B cell (primary cell): ENCODE data around the gene IDH2. TPM values are rescaled to one million over a fixed set of nuclear protein-coding genes. Genes with fewer than 3 reads are reported as not detected.

Source experiments
- ATAC-seq: fragments of 200-7000 bp; cut with Tn5 transposase; one replicate; pipeline ENCODE4 v1.10.0; 2021; ENCODE audit warnings: low read depth, mild to moderate bottlenecking, moderate number of reproducible peaks, moderate library complexity
- CTCF ChIA-PET: fragments of 350-600 bp; sonication (Branson Sonifier 250); formaldehyde crosslinking; loops from one replicate; lab custom pipeline; 2021; ENCODE audit warnings: antibody characterized with exemption, inconsistent platforms; lab: Charles Lee
- POLR2A ChIA-PET: fragments of 350-600 bp; sonication (Branson Sonifier 250); formaldehyde crosslinking; loops from one replicate; lab custom pipeline; 2021; ENCODE audit warnings: antibody characterized with exemption; lab: Charles Lee
- DNase-seq: peaks from one replicate; pipeline ENCODE4 v3.0.0; 2013
- H2AFZ ChIP-seq: 2 replicates; pipeline ENCODE4 v1.6.1; 2012; ENCODE audit warnings: mild to moderate bottlenecking, low read depth, low read length; ENCODE audit not compliant: insufficient read depth, poor library complexity, severe bottlenecking
- H3K27ac ChIP-seq, 2 donors: 1 replicate in 1 of 2; 2 replicates in 1 of 2; pipeline ENCODE4 v1.5.1; 2012 to 2013; ENCODE audit warnings: low read length in 2 of 2, mild to moderate bottlenecking in 2 of 2, moderate library complexity in 1 of 2
- H3K27me3 ChIP-seq, 4 experiments: fragments of 200-600 bp in 1 of 4; sonication (generic) in 1 of 4; replicated peaks in 1 of 4; 1 replicate in 2 of 4; 2 replicates in 2 of 4; pipeline versions ENCODE4 v1.6.1 to v1.7.0; 2013 to 2016; ENCODE audit warnings: low read length in 3 of 4, mild to moderate bottlenecking in 2 of 4, mixed read lengths in 1 of 4, moderate library complexity in 1 of 4; ENCODE audit not compliant: insufficient read depth in 4 of 4, control insufficient read depth in 3 of 4; ENCODE audit errors: control extremely low read depth in 1 of 4
- H3K36me3 ChIP-seq, 2 experiments: replicated peaks in 1 of 2; 1 replicate in 1 of 2; 2 replicates in 1 of 2; pipeline versions ENCODE4 v1.6.1 to v1.7.1; 2013; ENCODE audit warnings: low read length in 1 of 2; ENCODE audit not compliant: insufficient read depth in 2 of 2, control insufficient read depth in 1 of 2; ENCODE audit errors: control extremely low read depth in 1 of 2, extremely low read depth in 1 of 2
- H3K4me1 ChIP-seq, 2 donors: fragments of 200-600 bp in 1 of 2; sonication (generic) in 1 of 2; 1 replicate in 1 of 2; 2 replicates in 1 of 2; pipeline versions ENCODE4 v1.5.1 to v1.6.1; 2013 to 2017; ENCODE audit warnings: low read length in 2 of 2; ENCODE audit not compliant: control insufficient read depth in 2 of 2, insufficient read depth in 2 of 2
- H3K4me2 ChIP-seq: replicated peaks from 2 replicates; pipeline ENCODE3; 2012; ENCODE audit warnings: mild to moderate bottlenecking, low read depth, low read length; ENCODE audit not compliant: poor library complexity, severe bottlenecking
- H3K4me3 ChIP-seq, 5 experiments: fragments of 200-600 bp in 1 of 5; sonication (generic) in 1 of 5; 1 replicate in 3 of 5; 2 replicates in 2 of 5; pipeline versions ENCODE4 v1.5.1 to v1.7.0; 2011 to 2016; ENCODE audit warnings: low read length in 4 of 5, mild to moderate bottlenecking in 4 of 5, low read depth in 2 of 5, control low read depth in 1 of 5, moderate library complexity in 1 of 5; ENCODE audit not compliant: insufficient read depth in 1 of 5; ENCODE audit errors: control extremely low read depth in 1 of 5, extremely low read depth in 1 of 5
- H3K79me2 ChIP-seq: fragments of 200-600 bp; sonication (generic); one replicate; pipeline ENCODE4 v1.6.0; 2016; ENCODE audit warnings: low read length; ENCODE audit not compliant: control insufficient read depth, insufficient read depth
- H3K9ac ChIP-seq: fragments of 200-600 bp; sonication (generic); 2 replicates; pipeline ENCODE4 v1.6.1; 2017; ENCODE audit warnings: mild to moderate bottlenecking, low read length, moderate library complexity
- H3K9me3 ChIP-seq, 3 donors: one replicate each; pipeline versions ENCODE4 v1.6.1 to v1.7.1; 2013; ENCODE audit warnings: low read length in 2 of 3; ENCODE audit not compliant: control insufficient read depth in 2 of 3, insufficient read depth in 1 of 3; ENCODE audit errors: control extremely low read depth in 1 of 3
- H4K20me1 ChIP-seq: 2 replicates; pipeline ENCODE4 v1.6.0; 2012; ENCODE audit warnings: mild to moderate bottlenecking, low read length; ENCODE audit not compliant: insufficient read depth, control insufficient read depth, poor library complexity, severe bottlenecking
- H3K27ac Mint-ChIP-seq: one replicate; pipeline ENCODE4 v1.8.0; 2021; ENCODE audit warnings: mixed read lengths
- H3K27me3 Mint-ChIP-seq: one replicate; pipeline ENCODE4 v1.8.0; 2021; ENCODE audit warnings: mixed read lengths
- H3K4me1 Mint-ChIP-seq: one replicate; pipeline ENCODE4 v1.8.0; 2021; ENCODE audit warnings: mixed read lengths
- H3K4me3 Mint-ChIP-seq: one replicate; pipeline ENCODE4 v1.8.0; 2021; ENCODE audit warnings: mixed read lengths
- H3K9me3 Mint-ChIP-seq: one replicate; pipeline ENCODE4 v1.8.0; 2022; ENCODE audit warnings: mixed read lengths; ENCODE audit not compliant: insufficient read depth
- EZH2 ChIP-seq: IDR thresholded peaks from 2 replicates; pipeline ENCODE4 v1.6.1; 2012; ENCODE audit warnings: borderline replicate concordance, low read depth, mild to moderate bottlenecking, moderate library complexity, low read length; ENCODE audit not compliant: insufficient read depth, poor library complexity, severe bottlenecking
- WGBS: methylation state at CpG from one replicate; pipeline ENCODE4 v1.1.5; 2013; ENCODE audit warnings: missing lambda C conversion rate; ENCODE audit not compliant: insufficient coverage; 5-methylcytosine and 5-hydroxymethylcytosine counted together
- intact Hi-C: fragments of 100-400 bp; cut with micrococcal nuclease; formaldehyde crosslinking; loops from one replicate; pipeline ENCODE4 v1.10.0; 2022
- polyA plus RNA-seq: library from polyadenylated mRNA; depleted of rRNA; stranded (reverse); fragments of >200 nt; gene quantifications from 2 replicates; pipeline ENCODE4 v1.2.3, GENCODE V29; 2012
- total RNA-seq, 2 donors: library from RNA; stranded (reverse); fragments of 120-200 nt in 1 of 2; gene quantifications; 1 replicate in 1 of 2; 2 replicates in 1 of 2; pipeline versions ENCODE4 v1.2.3 to v1.2.4, GENCODE V29; 2013 to 2022
- TF ChIP-seq, protein P1 (sequence below): fragments of 200-600 bp; IDR thresholded peaks from one replicate; pipeline ENCODE4 v1.8.0; 2022; ENCODE audit warnings: antibody characterized with exemption, mild to moderate bottlenecking

Gene IDH2
- total and polyA plus RNA-seq, 2 donors (not counting 1 experiment from before 2014, with no cell fraction given): 30.7 to 35.8 TPM

DNA sequence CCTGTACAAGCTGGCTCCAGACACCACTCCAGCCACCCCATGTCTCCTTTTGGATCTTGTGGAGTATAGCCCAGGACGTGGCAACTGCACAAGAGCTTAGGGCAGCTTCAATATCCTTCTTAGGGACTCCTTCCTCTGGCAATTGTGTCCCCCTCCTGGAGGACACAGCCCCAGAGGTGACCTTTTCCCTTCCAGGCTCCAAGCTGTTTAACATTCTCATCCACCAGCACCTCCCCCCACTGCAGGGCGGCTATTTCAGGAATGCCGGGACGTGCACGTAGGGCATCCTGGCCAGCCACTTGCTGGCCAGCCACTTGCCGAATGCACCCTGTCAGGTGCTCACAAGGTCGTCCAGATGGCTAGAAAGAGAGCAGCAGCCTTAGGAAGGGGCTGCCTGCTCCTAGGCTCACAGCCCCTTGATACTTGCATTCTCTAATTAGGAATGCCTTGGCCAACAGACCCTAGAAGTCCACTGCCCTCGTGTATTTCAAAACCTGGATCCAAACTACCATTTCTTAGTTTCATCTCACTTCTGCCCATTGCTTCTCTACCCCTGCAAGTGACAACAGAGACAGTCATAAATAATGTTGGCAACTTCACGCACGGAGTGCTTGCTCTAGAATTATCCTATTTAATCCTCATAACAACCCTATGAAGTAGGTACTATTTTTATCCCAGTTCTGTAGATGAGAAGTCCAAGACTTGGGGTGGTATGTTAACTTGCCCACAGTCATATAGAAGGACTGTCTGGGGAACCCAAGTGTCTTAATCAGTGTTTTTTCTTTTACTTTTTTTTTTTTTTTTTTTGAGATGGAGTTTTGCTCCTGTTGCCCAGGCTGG is 24.5 kb upstream of the IDH2 start:
- no peaks in the 10 kb centered on the region for H4K20me1 ChIP-seq
- no peaks in the 10 kb centered on the region for H3K36me3 ChIP-seq
- H3K27me3 ChIP-seq: peaks cover 0 to 4% (median 0%) of the 10 kb centered on the region in 4 experiments
- WGBS: 77% methylated on average over 8 of the region's 10 CpGs
- CTCF ChIA-PET: no interaction called here
- no peak overlapping the region for H2AFZ ChIP-seq
- no peaks in the 10 kb centered on the region for H3K9me3 ChIP-seq
- H3K9ac ChIP-seq: no peak overlapping the region
- no peaks in the 10 kb centered on the region for H3K9me3 Mint-ChIP-seq
- POLR2A ChIA-PET: no interaction called here
- H3K27ac ChIP-seq: no peak overlapping the region
- no peak overlapping the region for H3K4me3 ChIP-seq
- no peak overlapping the region for H3K27ac Mint-ChIP-seq
- H3K4me3 Mint-ChIP-seq: no peak overlapping the region
- peaks cover 6 to 9% of the 10 kb centered on the region in 2 donors for H3K4me1 ChIP-seq
- no peaks in the 10 kb centered on the region for H3K79me2 ChIP-seq
- ATAC-seq (no peak), DNase-seq (no peak)
- peaks cover 15% of the 10 kb centered on the region for H3K27me3 Mint-ChIP-seq
- H3K4me2 ChIP-seq: no peak overlapping the region
- no peak for TF ChIP-seq EZH2
- TF ChIP-seq, protein P1, sequence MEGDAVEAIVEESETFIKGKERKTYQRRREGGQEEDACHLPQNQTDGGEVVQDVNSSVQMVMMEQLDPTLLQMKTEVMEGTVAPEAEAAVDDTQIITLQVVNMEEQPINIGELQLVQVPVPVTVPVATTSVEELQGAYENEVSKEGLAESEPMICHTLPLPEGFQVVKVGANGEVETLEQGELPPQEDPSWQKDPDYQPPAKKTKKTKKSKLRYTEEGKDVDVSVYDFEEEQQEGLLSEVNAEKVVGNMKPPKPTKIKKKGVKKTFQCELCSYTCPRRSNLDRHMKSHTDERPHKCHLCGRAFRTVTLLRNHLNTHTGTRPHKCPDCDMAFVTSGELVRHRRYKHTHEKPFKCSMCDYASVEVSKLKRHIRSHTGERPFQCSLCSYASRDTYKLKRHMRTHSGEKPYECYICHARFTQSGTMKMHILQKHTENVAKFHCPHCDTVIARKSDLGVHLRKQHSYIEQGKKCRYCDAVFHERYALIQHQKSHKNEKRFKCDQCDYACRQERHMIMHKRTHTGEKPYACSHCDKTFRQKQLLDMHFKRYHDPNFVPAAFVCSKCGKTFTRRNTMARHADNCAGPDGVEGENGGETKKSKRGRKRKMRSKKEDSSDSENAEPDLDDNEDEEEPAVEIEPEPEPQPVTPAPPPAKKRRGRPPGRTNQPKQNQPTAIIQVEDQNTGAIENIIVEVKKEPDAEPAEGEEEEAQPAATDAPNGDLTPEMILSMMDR: no peak
- intact Hi-C loops: no loop called here
- H3K4me1 Mint-ChIP-seq: peaks cover 6% of the 10 kb centered on the region

DNA sequence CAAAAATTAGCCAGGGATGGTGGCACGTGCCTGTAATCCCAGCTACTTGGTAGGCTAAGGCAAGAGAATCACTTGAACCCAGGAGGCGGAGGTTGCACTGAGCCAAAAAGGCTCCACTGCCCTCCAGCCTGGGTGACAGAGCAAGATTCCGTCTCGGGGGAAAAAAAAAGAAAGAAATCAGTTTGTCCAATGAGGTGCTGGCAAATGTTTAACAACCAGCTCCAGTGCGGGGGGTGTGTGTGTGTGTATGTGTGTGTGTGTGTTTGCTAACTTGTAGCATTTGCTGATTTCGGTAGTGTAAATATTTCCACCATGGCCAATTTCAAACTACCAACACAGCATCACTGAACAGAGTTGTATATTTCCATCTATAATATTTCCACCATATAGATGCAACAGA is 23.8 kb upstream of the IDH2 start:
- TF ChIP-seq, protein P1: no peak
- no peak for TF ChIP-seq EZH2
- ChIA-PET POLR2A (no interaction called here), CTCF (no interaction called here)
- Histone ChIP-seq H3K36me3 (no peaks in the 10 kb centered on the region), H3K79me2 (no peaks in the 10 kb centered on the region), H3K4me3 (no peak overlapping the region), H3K27me3 (peaks cover 0 to 4% (median 0%) of the 10 kb centered on the region in 4 experiments), H4K20me1 (no peaks in the 10 kb centered on the region), H3K27ac (no peak overlapping the region), H3K4me2 (no peak overlapping the region), H2AFZ (no peak overlapping the region), H3K4me1 (peaks cover 0 to 1% of the 10 kb centered on the region in 2 donors), H3K9me3 (no peaks in the 10 kb centered on the region), H3K9ac (no peak overlapping the region)
- H3K9me3 Mint-ChIP-seq: no peaks in the 10 kb centered on the region
- DNase-seq (no peak), ATAC-seq (no peak)
- peaks cover 15% of the 10 kb centered on the region for H3K27me3 Mint-ChIP-seq
- no peak overlapping the region for H3K27ac Mint-ChIP-seq
- H3K4me1 Mint-ChIP-seq: peaks cover 1% of the 10 kb centered on the region
- WGBS: 95% methylated on average over 4 of the region's 6 CpGs
- intact Hi-C loops: no loop called here
- H3K4me3 Mint-ChIP-seq: no peak overlapping the region
